Measurements from ENCODE around the gene SYVN1.

SYVN1 gene

GRCh38 chr11:65127473-65128181 lies 6.7 kb downstream of the SYVN1 start:
- no peak overlapping the region for H3K9ac ChIP-seq
- H3K79me2 ChIP-seq = no peaks in the 10 kb centered on the region
- TF ChIP-seq CTCF (IDR thresholded peaks at IDR 0.05) = no peak
- H3K36me3 ChIP-seq (ENCODE audit: control insufficient read depth, insufficient read depth, low read length) = no peaks in the 10 kb centered on the region
- H3K9me3 ChIP-seq (ENCODE audit: control insufficient read depth, low read length) = no peaks in the 10 kb centered on the region
- H3K4me3 ChIP-seq (ENCODE audit: low read depth, low read length) = no peak overlapping the region
- no peaks in the 10 kb centered on the region for H3K4me1 ChIP-seq
- H3K27me3 ChIP-seq (ENCODE audit: control insufficient read depth, insufficient read depth, low read length) = no peaks in the 10 kb centered on the region
- no peak overlapping the region for H3K4me2 ChIP-seq (ENCODE audit: low read length)
- H2AFZ ChIP-seq = no peak overlapping the region
- H3K27ac ChIP-seq = no peak overlapping the region

DNA sequence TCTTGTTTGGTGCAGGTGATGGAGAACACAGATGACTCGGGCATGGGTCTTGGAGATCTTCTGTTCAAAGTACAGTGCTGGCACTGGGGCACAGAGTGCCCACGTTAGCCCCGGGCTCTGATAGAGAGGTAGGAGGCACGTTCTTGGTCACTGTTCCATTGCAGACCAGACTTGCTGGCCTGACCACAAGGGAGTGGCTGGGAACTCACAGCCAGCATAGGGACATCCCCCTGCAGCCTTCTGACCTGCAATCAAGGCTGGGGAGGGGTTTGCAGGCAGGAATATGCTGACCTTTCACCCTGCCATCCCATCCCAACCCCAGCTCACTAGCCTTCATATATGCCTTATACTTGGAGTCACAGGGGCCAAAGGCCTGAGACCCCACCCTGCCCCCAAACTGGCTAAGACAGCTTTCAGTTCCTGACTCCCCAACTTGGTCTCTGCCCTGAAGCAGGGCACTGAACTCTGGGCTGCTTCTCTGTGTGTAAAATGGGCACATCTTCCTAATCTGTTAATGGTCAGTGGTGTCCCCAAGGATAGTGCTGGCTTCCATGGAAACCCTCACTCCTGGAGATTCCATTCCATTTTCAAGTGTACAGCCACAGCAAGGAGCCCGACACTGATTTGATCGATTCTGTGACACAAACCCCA lies 7.6 kb downstream of the SYVN1 start:
- Histone ChIP-seq H2AFZ (no peak overlapping the region), H3K4me3 (ENCODE audit: low read depth, low read length) (no peak overlapping the region), H3K27me3 (ENCODE audit: control insufficient read depth, insufficient read depth, low read length) (no peaks in the 10 kb centered on the region), H3K27ac (no peak overlapping the region), H3K36me3 (ENCODE audit: control insufficient read depth, insufficient read depth, low read length) (no peaks in the 10 kb centered on the region), H3K9me3 (ENCODE audit: control insufficient read depth, low read length) (no peaks in the 10 kb centered on the region), H3K4me2 (ENCODE audit: low read length) (no peak overlapping the region), H3K4me1 (no peaks in the 10 kb centered on the region), H3K9ac (no peak overlapping the region), H3K79me2 (peaks cover 2% of the 10 kb centered on the region)
- no peak for TF ChIP-seq CTCF (IDR thresholded peaks at IDR 0.05)

GRCh38 chr11:65125197-65126056 lies 8.9 kb downstream of the SYVN1 start:
- no peak for TF ChIP-seq CTCF (IDR thresholded peaks at IDR 0.05)
- Histone ChIP-seq H3K36me3 (ENCODE audit: control insufficient read depth, insufficient read depth, low read length) (no peaks in the 10 kb centered on the region), H3K79me2 (peaks cover 9% of the 10 kb centered on the region)

GRCh38 chr11:65124480-65125196 lies 9.7 kb downstream of the SYVN1 start:
- no peak overlapping the region for H3K4me3 ChIP-seq (ENCODE audit: low read depth, low read length)
- no peaks in the 10 kb centered on the region for H3K27me3 ChIP-seq (ENCODE audit: control insufficient read depth, insufficient read depth, low read length)
- no peak overlapping the region for H3K27ac ChIP-seq
- H3K36me3 ChIP-seq (ENCODE audit: control insufficient read depth, insufficient read depth, low read length) = no peaks in the 10 kb centered on the region
- no peak overlapping the region for H2AFZ ChIP-seq
- peaks cover 9% of the 10 kb centered on the region for H3K79me2 ChIP-seq
- H3K4me2 ChIP-seq (ENCODE audit: low read length) = no peak overlapping the region
- no peaks in the 10 kb centered on the region for H3K9me3 ChIP-seq (ENCODE audit: control insufficient read depth, low read length)
- TF ChIP-seq CTCF (IDR thresholded peaks at IDR 0.05) = no peak
- no peak overlapping the region for H3K9ac ChIP-seq
- peaks cover 3% of the 10 kb centered on the region for H3K4me1 ChIP-seq

More at GRCh38 chr11:65125197-65126056, 8.9 kb downstream of the SYVN1 start:
- Histone ChIP-seq H3K9ac (no peak overlapping the region), H3K27ac (no peak overlapping the region), H3K9me3 (ENCODE audit: control insufficient read depth, low read length) (no peaks in the 10 kb centered on the region), H3K27me3 (ENCODE audit: control insufficient read depth, insufficient read depth, low read length) (no peaks in the 10 kb centered on the region), H2AFZ (no peak overlapping the region), H3K4me3 (ENCODE audit: low read depth, low read length) (no peak overlapping the region), H3K4me2 (ENCODE audit: low read length) (no peak overlapping the region), H3K4me1 (peaks cover 3% of the 10 kb centered on the region)

Measured in parathyroid adenoma (tissue), 2 donors.